DOHH2 (cell line): ENCODE results near the gene PTPRN2.

ENCODE experiments used
- H3F3A ChIP-seq: fragments of 200-600 bp; sonication (generic), shearing (Covaris generic); 2 replicates; pipeline ENCODE4 v1.6.0; 2016; ENCODE audit warnings: antibody characterized with exemption, mild to moderate bottlenecking; ENCODE audit not compliant: control insufficient read depth, insufficient read depth
- H3K27ac ChIP-seq: fragments of 200-600 bp; sonication (generic); 2 replicates; pipeline ENCODE4 v1.5.1; 2014; ENCODE audit warnings: low read depth, mild to moderate bottlenecking, low read length, moderate library complexity
- H3K27me3 ChIP-seq: fragments of 200-600 bp; sonication (generic); 2 replicates; pipeline ENCODE4 v1.6.1; 2014; ENCODE audit warnings: mild to moderate bottlenecking, low read length, mixed read lengths; ENCODE audit not compliant: control insufficient read depth
- H3K36me3 ChIP-seq: fragments of 200-600 bp; sonication (generic); 2 replicates; pipeline ENCODE4 v1.6.1; 2014; ENCODE audit warnings: mild to moderate bottlenecking, low read length, moderate library complexity, mixed read lengths; ENCODE audit not compliant: control insufficient read depth
- H3K4me1 ChIP-seq: fragments of 200-600 bp; sonication (generic); 2 replicates; pipeline ENCODE4 v1.6.1; 2014; ENCODE audit warnings: mild to moderate bottlenecking, low read length, mixed read lengths; ENCODE audit not compliant: control insufficient read depth
- H3K4me2 ChIP-seq: fragments of 200-600 bp; sonication (generic); 2 replicates; pipeline ENCODE4 v1.6.0; 2014; ENCODE audit warnings: mild to moderate bottlenecking, low read length, moderate library complexity
- H3K4me3 ChIP-seq: fragments of 200-600 bp; sonication (generic); 2 replicates; pipeline ENCODE4 v1.5.1; 2014; ENCODE audit warnings: mild to moderate bottlenecking, low read length, mixed read lengths
- H3K79me2 ChIP-seq: fragments of 200-600 bp; sonication (generic); 2 replicates; pipeline ENCODE4 v1.6.1; 2014; ENCODE audit warnings: mild to moderate bottlenecking, low read length, mixed read lengths; ENCODE audit not compliant: control insufficient read depth
- H3K9me2 ChIP-seq: fragments of 200-600 bp; sonication (generic); replicated peaks from 2 replicates; pipeline ENCODE4 v1.6.1; 2014; ENCODE audit warnings: mild to moderate bottlenecking, low read length, mixed read lengths; ENCODE audit not compliant: control insufficient read depth
- H3K9me3 ChIP-seq: fragments of 200-600 bp; sonication (generic); 2 replicates; pipeline ENCODE4 v1.6.1; 2014; ENCODE audit warnings: antibody characterized with exemption, low read length, mixed read lengths; ENCODE audit not compliant: control insufficient read depth, insufficient read depth
- H4K20me1 ChIP-seq: fragments of 200-600 bp; sonication (generic); 2 replicates; pipeline ENCODE4 v1.6.0; 2014; ENCODE audit warnings: low read depth, mild to moderate bottlenecking, antibody characterized with exemption, low read length, moderate library complexity; ENCODE audit not compliant: control insufficient read depth, insufficient read depth
- EZH2phosphoT487 ChIP-seq: fragments of 200-600 bp; sonication (generic); IDR thresholded peaks from 2 replicates; pipeline ENCODE4 v1.6.1; 2017; ENCODE audit warnings: borderline replicate concordance, mild to moderate bottlenecking, antibody characterized with exemption, low read length, moderate library complexity, mixed read lengths
- TF ChIP-seq, protein P1 (sequence below): fragments of 200-600 bp; sonication (generic); IDR thresholded peaks from one replicate; pipeline ENCODE4 v1.5.1; 2014; ENCODE audit warnings: antibody characterized with exemption, mild to moderate bottlenecking, low read depth, low read length; ENCODE audit not compliant: poor library complexity, severe bottlenecking

PTPRN2 gene

GRCh38 chr7:157587051-157587804 lies 1000.4 kb downstream of the PTPRN2 start:
- Histone ChIP-seq H3K4me3 (no peak overlapping the region), H3K4me2 (no peak overlapping the region), H3K79me2 (no peaks in the 10 kb centered on the region), H4K20me1 (no peaks in the 10 kb centered on the region), H3F3A (no peaks in the 10 kb centered on the region), H3K9me2 (no peaks in the 10 kb centered on the region), H3K27ac (no peak overlapping the region), H3K36me3 (no peaks in the 10 kb centered on the region), H3K9me3 (no peaks in the 10 kb centered on the region), H3K4me1 (no peaks in the 10 kb centered on the region), H3K27me3 (no peaks in the 10 kb centered on the region)
- TF ChIP-seq, protein P1, sequence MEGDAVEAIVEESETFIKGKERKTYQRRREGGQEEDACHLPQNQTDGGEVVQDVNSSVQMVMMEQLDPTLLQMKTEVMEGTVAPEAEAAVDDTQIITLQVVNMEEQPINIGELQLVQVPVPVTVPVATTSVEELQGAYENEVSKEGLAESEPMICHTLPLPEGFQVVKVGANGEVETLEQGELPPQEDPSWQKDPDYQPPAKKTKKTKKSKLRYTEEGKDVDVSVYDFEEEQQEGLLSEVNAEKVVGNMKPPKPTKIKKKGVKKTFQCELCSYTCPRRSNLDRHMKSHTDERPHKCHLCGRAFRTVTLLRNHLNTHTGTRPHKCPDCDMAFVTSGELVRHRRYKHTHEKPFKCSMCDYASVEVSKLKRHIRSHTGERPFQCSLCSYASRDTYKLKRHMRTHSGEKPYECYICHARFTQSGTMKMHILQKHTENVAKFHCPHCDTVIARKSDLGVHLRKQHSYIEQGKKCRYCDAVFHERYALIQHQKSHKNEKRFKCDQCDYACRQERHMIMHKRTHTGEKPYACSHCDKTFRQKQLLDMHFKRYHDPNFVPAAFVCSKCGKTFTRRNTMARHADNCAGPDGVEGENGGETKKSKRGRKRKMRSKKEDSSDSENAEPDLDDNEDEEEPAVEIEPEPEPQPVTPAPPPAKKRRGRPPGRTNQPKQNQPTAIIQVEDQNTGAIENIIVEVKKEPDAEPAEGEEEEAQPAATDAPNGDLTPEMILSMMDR, result no peak
- TF ChIP-seq EZH2phosphoT487, result no peak

DNA sequence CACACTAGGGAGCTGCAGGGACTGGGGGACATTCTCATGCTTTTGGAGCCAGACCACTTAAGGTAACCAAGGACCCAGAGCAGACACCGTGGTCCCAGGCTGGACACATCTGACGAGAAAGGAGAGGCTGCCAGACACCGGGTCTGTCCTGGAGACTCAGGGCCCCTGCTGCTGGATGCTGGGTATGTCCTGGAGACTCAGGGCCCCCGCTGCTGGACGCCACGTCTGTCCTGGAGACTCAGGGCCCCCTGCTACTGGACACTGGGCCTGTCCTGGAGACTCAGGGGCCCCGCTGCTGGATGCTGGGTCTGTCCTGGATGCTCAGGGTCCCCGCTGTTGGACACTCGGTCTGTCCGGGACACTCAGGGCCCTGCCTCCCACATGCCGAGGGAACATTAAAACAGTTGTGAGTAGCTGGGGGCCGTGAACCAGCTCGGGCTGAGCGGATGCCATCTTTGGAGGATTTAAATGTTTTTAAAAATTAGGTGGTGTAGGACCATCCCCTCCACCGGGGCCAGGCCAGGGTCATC lies 1001.1 kb downstream of the PTPRN2 start:
- Histone ChIP-seq H3K9me3 (no peaks in the 10 kb centered on the region), H4K20me1 (no peaks in the 10 kb centered on the region), H3K9me2 (no peaks in the 10 kb centered on the region), H3K4me3 (no peak overlapping the region), H3K27ac (no peak overlapping the region), H3K36me3 (no peaks in the 10 kb centered on the region), H3K79me2 (no peaks in the 10 kb centered on the region), H3F3A (no peaks in the 10 kb centered on the region), H3K4me1 (no peaks in the 10 kb centered on the region), H3K27me3 (no peaks in the 10 kb centered on the region), H3K4me2 (no peak overlapping the region)
- TF ChIP-seq, protein P1, result no peak
- no peak for TF ChIP-seq EZH2phosphoT487

- no peak overlapping the region for H3K27ac ChIP-seq
- no peaks in the 10 kb centered on the region for H3K36me3 ChIP-seq
- no peaks in the 10 kb centered on the region for H3K4me1 ChIP-seq
- H3K9me3 ChIP-seq, result peaks cover 4% of the 10 kb centered on the region; the same call in 1 of the 2 replicates
- no peaks in the 10 kb centered on the region for H3F3A ChIP-seq
- H3K4me3 ChIP-seq, result no peak overlapping the region
- no peaks in the 10 kb centered on the region for H3K79me2 ChIP-seq
- H3K9me2 ChIP-seq, result no peaks in the 10 kb centered on the region
- H3K27me3 ChIP-seq, result no peaks in the 10 kb centered on the region
- H3K4me2 ChIP-seq, result no peak overlapping the region
- no peaks in the 10 kb centered on the region for H4K20me1 ChIP-seq
- TF ChIP-seq EZH2phosphoT487, result no peak
- TF ChIP-seq, protein P1, result no peak
Measured at GRCh38 chr7:157585113-157585861, 1002.3 kb downstream of the PTPRN2 start.
